CD4-positive, alpha-beta memory T cell (primary cell): ENCODE results near the gene CALML5. TPM values are rescaled to one million over a fixed set of nuclear protein-coding genes. Genes with fewer than 3 reads are reported as not detected.
A peak's percentile ranks its signal among the peaks of the same experiment; 100 is the strongest.

Source experiments
- CTCF ChIA-PET: fragments of 350-600 bp; sonication (Branson Sonifier 250); formaldehyde crosslinking; loops from one replicate; lab custom pipeline; 2021; ENCODE audit warnings: inconsistent platforms; ENCODE audit not compliant: partially characterized antibody; lab: Charles Lee
- POLR2A ChIA-PET: fragments of 350-600 bp; sonication (Branson Sonifier 250); formaldehyde crosslinking; loops from one replicate; lab custom pipeline; 2021; ENCODE audit not compliant: partially characterized antibody; lab: Charles Lee
- DNase-seq, 5 donors: peaks; one replicate each; pipeline versions ENCODE4 v3.0.0 to v3.0.0-alpha.2; 2020 to 2022; ENCODE audit warnings: mixed read lengths in 1 of 5
- H3K27ac ChIP-seq: one replicate; pipeline ENCODE4 v1.7.0; 2013; ENCODE audit warnings: low read depth, low read length
- H3K27me3 ChIP-seq: 2 replicates; pipeline ENCODE4 v1.7.0; 2013; ENCODE audit warnings: mild to moderate bottlenecking, low read length, moderate library complexity; ENCODE audit not compliant: insufficient read depth
- H3K36me3 ChIP-seq: 2 replicates; pipeline ENCODE4 v1.7.0; 2013; ENCODE audit warnings: mild to moderate bottlenecking, low read length, moderate library complexity; ENCODE audit not compliant: insufficient read depth
- H3K4me1 ChIP-seq: 2 replicates; pipeline ENCODE4 v1.7.0; 2013; ENCODE audit warnings: mild to moderate bottlenecking, low read length, moderate library complexity; ENCODE audit not compliant: insufficient read depth
- H3K4me3 ChIP-seq, 2 donors: one replicate each; pipeline ENCODE4 v1.7.0; 2013; ENCODE audit warnings: low read length in 2 of 2, mild to moderate bottlenecking in 1 of 2
- H3K9me3 ChIP-seq, 2 donors: one replicate each; pipeline ENCODE4 v1.7.0; 2013; ENCODE audit warnings: low read length in 2 of 2, control low read depth in 1 of 2; ENCODE audit not compliant: control insufficient read depth in 1 of 2
- H3K27ac Mint-ChIP-seq, 7 donors: one replicate each; pipeline ENCODE4 v1.8.0; 2020 to 2021; ENCODE audit warnings: mixed read lengths in 7 of 7, mild to moderate bottlenecking in 6 of 7, inconsistent platforms in 3 of 7, moderate library complexity in 3 of 7
- H3K27me3 Mint-ChIP-seq, 2 donors: one replicate each; pipeline ENCODE4 v1.8.0; 2020 to 2021; ENCODE audit warnings: mixed read lengths in 2 of 2
- H3K36me3 Mint-ChIP-seq, 2 donors: one replicate each; pipeline ENCODE4 v1.8.0; 2020 to 2021; ENCODE audit warnings: mixed read lengths in 2 of 2, inconsistent platforms in 1 of 2, mild to moderate bottlenecking in 1 of 2
- H3K4me1 Mint-ChIP-seq, 4 donors: one replicate each; pipeline ENCODE4 v1.8.0; 2020 to 2021; ENCODE audit warnings: mixed read lengths in 4 of 4, mild to moderate bottlenecking in 1 of 4
- H3K4me3 Mint-ChIP-seq, 8 donors: one replicate each; pipeline ENCODE4 v1.8.0; 2020 to 2021; ENCODE audit warnings: mixed read lengths in 8 of 8, mild to moderate bottlenecking in 7 of 8, moderate library complexity in 6 of 8, inconsistent platforms in 3 of 8
- H3K9me3 Mint-ChIP-seq, 8 donors: one replicate each; pipeline ENCODE4 v1.8.0; 2020 to 2021; ENCODE audit warnings: mixed read lengths in 8 of 8, mild to moderate bottlenecking in 5 of 8, inconsistent platforms in 3 of 8, moderate library complexity in 1 of 8
- intact Hi-C: fragments of 100-400 bp; cut with micrococcal nuclease; formaldehyde crosslinking; loops from one replicate; pipeline ENCODE4 v1.15.1; 2023
- polyA plus RNA-seq, 2 donors: library from polyadenylated mRNA; unstranded; fragments of 300-500 nt; fragmentation: Illumina TruSeq; gene quantifications; one replicate each; pipeline ENCODE4 v1.2.3, GENCODE V29; 2021
- total RNA-seq, 2 experiments: library from RNA; stranded (reverse); gene quantifications; one replicate each; pipeline ENCODE4 v1.2.3, GENCODE V29; 2021

The CALML5 gene, protein sequence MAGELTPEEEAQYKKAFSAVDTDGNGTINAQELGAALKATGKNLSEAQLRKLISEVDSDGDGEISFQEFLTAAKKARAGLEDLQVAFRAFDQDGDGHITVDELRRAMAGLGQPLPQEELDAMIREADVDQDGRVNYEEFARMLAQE
- total RNA-seq (not detected), polyA plus RNA-seq (not detected)

GRCh38 chr10:5499493-5500140 is at the start of gene CALML5:
CALML5 (minus strand) TSS chr10:5499570; CDS start chr10:5499438, 132 bp downstream.
- no peak for DNase-seq
- Mint-ChIP-seq H3K27ac (peak within 1 kb of the TSS in 1 of 7 donors; percentile 15), H3K27me3 (peaks cover 6 to 9% of the 10 kb centered on the region in 2 donors), H3K36me3 (no peaks in the 10 kb centered on the region), H3K9me3 (no peaks in the 10 kb centered on the region), H3K4me3 (no peak within 1 kb of the TSS), H3K4me1 (no peaks in the 10 kb centered on the region)
- Histone ChIP-seq H3K4me1 (no peaks in the 10 kb centered on the region), H3K27ac (no peak within 1 kb of the TSS), H3K4me3 (no peak within 1 kb of the TSS), H3K27me3 (no peaks in the 10 kb centered on the region), H3K36me3 (no peaks in the 10 kb centered on the region), H3K9me3 (no peaks in the 10 kb centered on the region)
- CTCF ChIA-PET = interaction anchor here (1.8 kb wide), 1 partner anchor 123 kb away, joined by 5 read pairs; no protein-coding TSS in a partner anchor
- POLR2A ChIA-PET = no interaction called here
- intact Hi-C loops = no loop called here

GRCh38 chr10:5547931-5548660 is 48.7 kb upstream of the CALML5 start:
- ChIA-PET CTCF (interaction anchor here (1.8 to 2.4 kb wide), 2 partner anchors 75 to 106 kb away, joined by 9 read pairs; no protein-coding TSS in a partner anchor), POLR2A (interaction anchor here (1.0 to 3.4 kb wide), 4 partner anchors 15 to 106 kb away, joined by 3 to 17 read pairs (median 8); no protein-coding TSS in a partner anchor)
- Mint-ChIP-seq H3K27me3 (peaks cover 0 to 2% of the 10 kb centered on the region in 2 donors), H3K9me3 (peaks cover 0 to 10% (median 5%) of the 10 kb centered on the region in 8 donors), H3K36me3 (no peaks in the 10 kb centered on the region), H3K27ac (no peak overlapping the region), H3K4me3 (no peak overlapping the region), H3K4me1 (peaks cover 11 to 29% (median 23%) of the 10 kb centered on the region in 4 donors)
- Histone ChIP-seq H3K27me3 (no peaks in the 10 kb centered on the region), H3K27ac (no peak overlapping the region), H3K4me3 (no peak overlapping the region), H3K36me3 (no peaks in the 10 kb centered on the region), H3K4me1 (peaks cover 40% of the 10 kb centered on the region), H3K9me3 (no peaks in the 10 kb centered on the region)
- intact Hi-C loops = loop anchor here (2.0 kb wide), 1 partner anchor 17 kb away; no protein-coding TSS in a partner anchor
- no peak for DNase-seq

DNA sequence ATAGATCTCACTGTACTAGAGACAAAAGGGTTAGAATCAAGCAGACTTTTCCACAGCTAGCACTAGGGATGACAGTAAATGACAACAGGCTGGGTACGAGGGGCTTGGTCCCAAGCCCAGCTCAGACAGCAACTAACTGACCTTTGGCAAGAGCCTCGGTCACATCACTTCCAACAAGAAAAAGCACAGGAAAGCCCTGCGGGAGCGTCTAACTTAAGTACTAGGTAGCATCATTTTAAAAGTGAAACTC is 48.2 kb upstream of the CALML5 start:
- Mint-ChIP-seq H3K36me3 (no peaks in the 10 kb centered on the region), H3K4me1 (peaks cover 8 to 24% (median 18%) of the 10 kb centered on the region in 4 donors), H3K27me3 (peaks cover 0 to 2% of the 10 kb centered on the region in 2 donors), H3K9me3 (peaks cover 0 to 10% (median 8%) of the 10 kb centered on the region in 8 donors), H3K4me3 (no peak overlapping the region), H3K27ac (peak overlapping the region in 2 of 7 donors; percentile 30 to 48)
- no peak for DNase-seq
- Histone ChIP-seq H3K4me3 (no peak overlapping the region), H3K27ac (no peak overlapping the region), H3K4me1 (peaks cover 35% of the 10 kb centered on the region), H3K9me3 (no peaks in the 10 kb centered on the region), H3K27me3 (no peaks in the 10 kb centered on the region), H3K36me3 (no peaks in the 10 kb centered on the region)
- CTCF ChIA-PET = interaction anchor here (1.8 kb wide), 1 partner anchor 75 kb away, joined by 9 read pairs; no protein-coding TSS in a partner anchor
- POLR2A ChIA-PET = interaction anchor here (2.2 to 3.4 kb wide), 2 partner anchors 16 to 19 kb away, joined by 11 to 17 read pairs; no protein-coding TSS in a partner anchor
- intact Hi-C loops = no loop called here

DNA sequence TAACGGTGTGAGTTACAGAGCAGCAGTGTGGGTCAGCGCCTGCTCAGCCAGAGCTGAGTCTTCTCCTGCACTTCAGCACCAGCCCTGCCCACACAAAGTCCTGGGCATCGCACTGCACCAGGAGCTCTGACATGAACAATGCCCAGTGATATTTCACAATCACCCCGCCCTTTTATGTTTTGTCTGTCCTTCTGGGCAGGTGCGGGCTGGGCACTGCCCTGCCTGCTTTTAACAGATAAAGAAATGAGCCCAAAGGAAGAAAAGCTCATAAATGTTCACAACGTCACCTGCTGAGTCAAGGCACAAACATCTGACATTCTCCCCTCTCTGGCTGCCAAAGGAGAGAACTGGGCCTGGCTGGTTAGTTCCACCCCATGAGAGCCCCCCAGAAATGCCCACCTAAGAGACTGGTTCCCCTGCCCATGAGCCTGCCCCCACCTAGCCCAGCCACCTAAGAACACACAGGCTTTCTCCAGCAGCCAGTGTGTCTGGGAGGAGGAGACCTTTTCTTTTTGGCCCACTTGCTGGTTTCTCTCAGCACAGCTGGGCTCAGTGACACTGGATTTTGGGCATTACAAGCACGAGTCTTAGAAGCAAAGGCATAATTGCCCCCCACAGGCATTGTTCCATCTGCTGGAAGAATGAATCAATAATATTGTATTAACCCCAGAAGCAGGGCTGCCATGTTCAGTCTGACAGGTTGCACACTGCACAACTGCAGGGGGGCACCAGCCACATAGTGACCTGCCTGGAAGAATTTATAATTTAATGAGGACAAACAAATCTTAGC is 47.7 kb upstream of the CALML5 start:
- Histone ChIP-seq H3K4me1 (peaks cover 29% of the 10 kb centered on the region), H3K4me3 (no peak overlapping the region), H3K27ac (no peak overlapping the region), H3K36me3 (no peaks in the 10 kb centered on the region), H3K9me3 (no peaks in the 10 kb centered on the region), H3K27me3 (no peaks in the 10 kb centered on the region)
- Mint-ChIP-seq H3K36me3 (peaks cover under 1 to 2% of the 10 kb centered on the region in 2 donors), H3K27ac (peak overlapping the region in 1 of 7 donors; percentile 30), H3K27me3 (peaks cover 0 to 1% of the 10 kb centered on the region in 2 donors), H3K4me3 (no peak overlapping the region), H3K4me1 (peaks cover 4 to 19% (median 13%) of the 10 kb centered on the region in 4 donors), H3K9me3 (peaks cover 0 to 13% (median 11%) of the 10 kb centered on the region in 8 donors)
- CTCF ChIA-PET = no interaction called here
- POLR2A ChIA-PET = interaction anchor here (2.2 to 3.4 kb wide), 2 partner anchors 16 to 20 kb away, joined by 11 to 17 read pairs; no protein-coding TSS in a partner anchor
- intact Hi-C loops = no loop called here
- DNase-seq = no peak

GRCh38 chr10:5545778-5546710 is 46.7 kb upstream of the CALML5 start:
- Mint-ChIP-seq H3K27me3 (peaks cover 0 to 1% of the 10 kb centered on the region in 2 donors), H3K27ac (peak overlapping the region in 3 of 7 donors; percentile 43 to 60 (median 43)), H3K9me3 (peaks cover 0 to 20% (median 16%) of the 10 kb centered on the region in 8 donors), H3K36me3 (peaks cover 2 to 4% of the 10 kb centered on the region in 2 donors), H3K4me1 (peaks cover 0 to 10% (median 5%) of the 10 kb centered on the region in 4 donors), H3K4me3 (peak overlapping the region in 1 of 8 donors; percentile 12)
- intact Hi-C loops = no loop called here
- Histone ChIP-seq H3K36me3 (no peaks in the 10 kb centered on the region), H3K4me1 (peaks cover 20% of the 10 kb centered on the region), H3K9me3 (no peaks in the 10 kb centered on the region), H3K27me3 (no peaks in the 10 kb centered on the region), H3K27ac (no peak overlapping the region), H3K4me3 (no peak overlapping the region)
- DNase-seq = no peak
- CTCF ChIA-PET = no interaction called here
- POLR2A ChIA-PET = no interaction called here

- peaks cover 0 to 4% (median 2%) of the 10 kb centered on the region in 4 donors for H3K4me1 Mint-ChIP-seq
- Histone ChIP-seq H3K27ac (no peak overlapping the region), H3K4me3 (no peak overlapping the region), H3K36me3 (no peaks in the 10 kb centered on the region), H3K27me3 (no peaks in the 10 kb centered on the region), H3K4me1 (peaks cover 17% of the 10 kb centered on the region), H3K9me3 (no peaks in the 10 kb centered on the region)
- H3K9me3 Mint-ChIP-seq = peaks cover 0 to 26% (median 18%) of the 10 kb centered on the region in 8 donors
- peaks cover 2 to 4% of the 10 kb centered on the region in 2 donors for H3K36me3 Mint-ChIP-seq
- DNase-seq = no peak
- H3K4me3 Mint-ChIP-seq = no peak overlapping the region
- ChIA-PET POLR2A (no interaction called here), CTCF (no interaction called here)
- H3K27ac Mint-ChIP-seq = peak overlapping the region in 2 of 7 donors; percentile 38 to 48
- H3K27me3 Mint-ChIP-seq = peaks cover 0 to 3% of the 10 kb centered on the region in 2 donors
- intact Hi-C loops = no loop called here
Observed at GRCh38 chr10:5545426-5545777, 46.0 kb upstream of the CALML5 start.
